Activated CD4-positive, alpha-beta T cell treated with anti-CD3 and anti-CD28 coated beads, Interleukin-2, amount 50 U/mL, for 24 hours (primary cell): ENCODE measurements around the gene TBC1D1.

Source experiments
- DNase-seq, 2 donors: peaks; one replicate each; pipeline ENCODE4 v3.0.0-alpha.2; 2020; ENCODE audit warnings: low read depth in 1 of 2, low spot score in 1 of 2

The TBC1D1 gene

DNA sequence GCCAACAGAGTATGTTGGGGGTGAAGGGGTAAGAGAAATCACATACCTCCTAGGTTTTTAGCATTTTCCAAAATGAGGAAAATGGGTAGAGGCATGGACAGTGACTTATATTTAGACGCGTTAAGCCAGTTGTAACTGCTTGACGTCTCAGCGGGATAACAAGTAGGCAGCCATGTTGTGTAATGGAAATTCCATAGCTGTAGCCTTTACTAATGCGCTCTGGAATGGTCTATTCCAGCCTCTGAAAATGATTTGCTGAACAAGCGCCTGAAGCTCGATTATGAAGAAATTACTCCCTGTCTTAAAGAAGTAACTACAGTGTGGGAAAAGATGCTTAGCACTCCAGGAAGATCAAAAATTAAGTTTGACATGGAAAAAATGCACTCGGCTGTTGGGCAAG lies 204.8 kb downstream of the TBC1D1 start:
- DNase-seq = no peak

DNA sequence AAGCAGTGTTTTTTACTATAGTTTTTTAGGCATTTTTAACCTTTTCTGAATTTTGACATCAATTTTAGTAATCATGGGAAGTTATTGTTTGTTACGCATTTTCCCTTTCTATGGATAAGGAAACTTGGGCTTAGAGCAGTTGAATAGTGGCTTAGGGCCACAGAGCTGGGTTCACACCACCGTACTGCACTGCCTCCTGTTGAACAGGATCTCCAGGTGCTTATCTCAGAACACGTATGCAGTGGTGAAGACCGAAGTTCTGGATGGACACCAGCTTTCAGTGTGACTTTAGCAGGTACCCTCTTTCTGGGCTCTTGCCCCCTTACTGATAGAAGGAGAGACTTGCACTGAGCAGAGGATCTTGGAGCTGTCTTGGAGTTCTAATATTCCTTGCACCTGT lies 206.9 kb downstream of the TBC1D1 start:
- DNase-seq = no peak

- no peak for DNase-seq
These were observed 208.2 kb downstream of the TBC1D1 start for GRCh38 chr4:38099020-38099600.

DNA sequence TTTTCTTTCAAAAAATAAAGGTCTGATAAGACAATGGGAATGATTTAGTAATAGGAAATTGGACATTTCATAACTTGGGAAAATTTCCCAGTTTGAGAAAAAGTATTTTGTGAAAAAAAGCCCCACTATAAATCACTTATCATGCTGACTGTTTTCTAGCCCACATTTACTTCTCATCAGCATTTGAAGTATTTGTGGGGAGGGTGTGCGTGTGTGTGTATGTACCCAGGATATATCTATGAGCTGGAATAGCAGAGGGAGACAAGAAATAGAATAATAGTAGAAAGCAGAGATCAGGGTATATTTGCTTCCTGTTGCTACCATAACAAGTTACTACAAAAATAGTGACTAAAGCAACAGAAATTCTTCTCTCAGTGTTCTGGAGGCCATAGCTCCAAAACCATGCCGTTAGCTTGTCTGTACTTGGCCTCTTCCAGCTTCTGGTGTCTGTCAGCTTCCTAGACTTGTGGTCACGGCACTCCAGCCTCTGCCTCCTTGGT lies 209.1 kb downstream of the TBC1D1 start:
- no peak for DNase-seq

DNA sequence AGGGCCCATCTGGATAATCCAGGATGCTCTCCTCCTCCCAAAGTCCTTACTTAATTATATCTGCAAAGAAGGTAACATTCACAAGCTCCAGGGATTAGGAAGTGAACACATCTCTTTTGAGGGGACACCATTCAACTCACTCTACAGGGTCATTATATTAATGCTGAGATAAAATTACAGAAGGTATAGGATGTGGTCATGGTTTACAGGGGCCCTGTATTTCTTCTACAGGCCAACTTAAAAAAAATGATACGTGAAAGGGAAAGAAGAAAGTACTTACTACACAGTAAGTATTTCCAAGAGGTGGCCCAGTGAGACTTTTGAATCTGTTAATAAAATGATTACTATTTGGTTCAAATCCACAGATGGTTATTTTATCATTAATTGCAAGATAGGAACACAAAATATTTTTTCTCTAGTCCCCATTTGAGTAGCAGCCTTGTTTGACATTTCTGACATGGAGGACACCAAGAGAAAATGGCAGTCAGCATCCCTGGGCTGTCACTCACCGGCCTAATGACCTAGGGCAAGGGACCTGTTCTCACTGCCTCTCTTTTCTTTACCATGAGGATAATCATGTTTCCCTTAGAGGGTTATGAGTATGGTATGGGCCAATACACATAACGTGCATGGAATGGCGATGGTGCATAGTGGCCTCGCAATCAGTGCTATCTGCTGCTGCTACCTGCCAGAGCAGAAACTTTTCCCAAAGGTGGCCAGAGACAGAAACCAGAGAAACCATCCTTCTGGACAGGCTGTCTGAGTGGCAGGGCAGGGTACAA lies 209.8 kb downstream of the TBC1D1 start:
- DNase-seq = no peak

- DNase-seq = no peak
These were observed 210.7 kb downstream of the TBC1D1 start for GRCh38 chr4:38101563-38101962.

- DNase-seq = no peak
These were observed 212.2 kb downstream of the TBC1D1 start for GRCh38 chr4:38102957-38103588.

- DNase-seq = no peak
These were observed 214.8 kb downstream of the TBC1D1 start for GRCh38 chr4:38105475-38106220.

- DNase-seq = no peak
These were observed 215.4 kb downstream of the TBC1D1 start for GRCh38 chr4:38106311-38106710.

GRCh38 chr4:38106886-38107514 lies 216.1 kb downstream of the TBC1D1 start:
- DNase-seq = no peak

GRCh38 chr4:38107818-38108217 lies 216.9 kb downstream of the TBC1D1 start:
- no peak for DNase-seq

DNA sequence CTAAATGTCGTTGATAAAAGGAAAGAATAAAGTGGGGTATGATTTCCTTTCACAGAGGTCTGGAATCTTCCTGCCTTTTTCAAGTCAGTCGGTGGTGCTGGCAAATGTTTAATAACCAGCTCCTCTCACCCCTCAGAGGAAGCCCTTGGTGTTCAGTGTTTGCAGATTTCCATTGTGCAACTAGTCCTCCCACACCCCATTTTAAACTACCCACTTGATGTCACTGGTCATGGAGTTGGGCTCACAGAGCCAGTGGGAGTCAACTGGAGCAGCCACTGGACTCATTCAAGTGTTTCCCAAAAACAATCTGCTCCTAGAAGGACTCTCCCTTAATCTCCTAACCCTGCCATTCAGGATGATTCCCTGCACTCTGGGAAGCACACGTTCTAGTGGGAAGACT lies 218.5 kb downstream of the TBC1D1 start:
- no peak for DNase-seq

DNA sequence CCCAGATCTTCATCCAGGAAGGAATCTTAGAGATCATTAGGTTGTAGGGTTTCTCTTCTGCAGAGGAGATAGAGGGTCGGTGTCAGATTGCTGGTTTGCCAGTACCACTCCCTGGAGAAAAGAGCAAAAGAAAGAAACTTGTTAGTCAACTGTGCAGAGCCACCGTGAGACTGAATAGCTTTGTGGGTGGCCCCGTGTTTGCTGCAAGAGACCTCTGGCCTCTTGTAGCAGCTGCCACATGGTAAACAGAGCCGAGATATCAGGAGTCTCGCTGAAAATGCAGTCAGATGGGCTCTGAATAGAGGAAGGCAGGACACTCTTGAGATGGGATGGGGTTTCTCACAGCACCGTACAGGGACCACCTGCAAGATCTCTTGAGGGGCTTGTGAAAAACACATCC lies 219.0 kb downstream of the TBC1D1 start:
- no peak for DNase-seq

- no peak for DNase-seq
These were observed 220.1 kb downstream of the TBC1D1 start for GRCh38 chr4:38111024-38111423.

GRCh38 chr4:38111717-38112116 lies 220.8 kb downstream of the TBC1D1 start:
- DNase-seq = no peak

- DNase-seq = no peak
These were observed 222.2 kb downstream of the TBC1D1 start for GRCh38 chr4:38113132-38113531.

- no peak for DNase-seq
These were observed 222.7 kb downstream of the TBC1D1 start for GRCh38 chr4:38113551-38113950.

DNA sequence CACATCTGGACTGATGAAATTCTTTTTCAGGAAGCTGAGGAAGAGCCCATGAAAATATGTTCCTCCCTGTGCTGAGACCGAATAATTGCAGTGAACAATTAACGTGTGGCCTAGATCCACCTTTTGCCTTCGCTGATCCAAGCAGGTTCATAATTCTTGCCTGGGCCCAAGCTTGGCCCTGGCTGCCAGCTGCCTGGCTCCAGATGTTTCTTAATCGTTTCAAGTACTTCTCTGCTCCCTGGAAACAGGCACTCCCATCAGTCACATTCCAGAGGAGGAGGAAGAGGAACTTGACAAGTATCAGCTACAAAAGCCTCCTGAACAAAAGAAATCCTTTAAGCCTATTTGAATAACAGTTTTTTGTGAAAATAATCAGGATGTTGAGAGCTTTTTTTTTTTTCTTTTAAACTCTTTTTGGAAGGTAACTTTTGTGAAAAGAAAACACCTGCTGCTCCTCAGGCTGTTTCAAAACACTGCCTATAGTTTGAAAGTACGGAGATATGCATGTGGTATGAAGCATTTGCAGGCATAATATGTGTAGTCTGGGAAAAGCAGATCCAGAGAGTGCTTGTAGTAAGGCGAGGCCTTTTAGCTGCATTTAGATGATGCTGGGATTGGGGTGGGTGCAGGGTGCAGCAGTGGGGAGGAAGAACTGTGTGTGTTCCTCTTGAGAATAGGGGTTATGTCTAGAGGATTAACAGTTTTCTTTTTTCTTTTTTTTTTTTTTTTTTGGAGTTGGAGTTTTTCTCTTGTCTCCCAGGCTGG lies 223.7 kb downstream of the TBC1D1 start:
- no peak for DNase-seq

DNA sequence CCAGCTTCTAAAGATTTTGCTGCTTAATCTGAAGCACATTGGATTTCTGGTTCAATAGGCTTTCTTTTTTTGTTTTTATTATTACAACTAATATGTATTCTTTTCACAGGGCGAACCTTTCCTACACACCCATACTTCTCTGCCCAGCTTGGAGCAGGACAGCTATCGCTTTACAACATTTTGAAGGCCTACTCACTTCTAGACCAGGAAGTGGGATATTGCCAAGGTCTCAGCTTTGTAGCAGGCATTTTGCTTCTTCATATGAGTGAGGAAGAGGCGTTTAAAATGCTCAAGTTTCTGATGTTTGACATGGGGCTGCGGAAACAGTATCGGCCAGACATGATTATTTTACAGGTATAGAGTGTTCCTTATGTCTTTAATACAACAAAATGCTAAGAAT lies 224.7 kb downstream of the TBC1D1 start:
- DNase-seq = no peak

GRCh38 chr4:38117591-38117990 lies 226.7 kb downstream of the TBC1D1 start:
- no peak for DNase-seq
